ENCODE results near the gene ZNF331.

ZNF331 gene

GRCh38 chr19:53583181-53583580 lies 45.2 kb downstream of the ZNF331 start:
- Histone ChIP-seq H3K36me3 (ENCODE audit: control insufficient read depth, insufficient read depth, low read length) (no peaks in the 10 kb centered on the region), H3K4me1 (ENCODE audit: control insufficient read depth, insufficient read depth, low read length) (no peaks in the 10 kb centered on the region), H3K9me3 (ENCODE audit: control insufficient read depth, low read length) (no peaks in the 10 kb centered on the region), H3K9ac (ENCODE audit: low read length) (no peak overlapping the region), H3K4me3 (ENCODE audit: low read length) (no peak overlapping the region), H3K27me3 (ENCODE audit: control insufficient read depth, insufficient read depth, low read length) (no peaks in the 10 kb centered on the region)

- no peaks in the 10 kb centered on the region for H3K9me3 ChIP-seq (ENCODE audit: control insufficient read depth, low read length)
- H3K27me3 ChIP-seq (ENCODE audit: control insufficient read depth, insufficient read depth, low read length): no peaks in the 10 kb centered on the region
- no peak overlapping the region for H3K4me3 ChIP-seq (ENCODE audit: low read length)
- H3K9ac ChIP-seq (ENCODE audit: low read length): no peak overlapping the region
- no peaks in the 10 kb centered on the region for H3K4me1 ChIP-seq (ENCODE audit: control insufficient read depth, insufficient read depth, low read length)
- no peaks in the 10 kb centered on the region for H3K36me3 ChIP-seq (ENCODE audit: control insufficient read depth, insufficient read depth, low read length)
Measured at GRCh38 chr19:53586277-53586691, 48.3 kb downstream of the ZNF331 start.

GRCh38 chr19:53594811-53595509 lies 57.0 kb downstream of the ZNF331 start:
- no peaks in the 10 kb centered on the region for H3K27me3 ChIP-seq (ENCODE audit: control insufficient read depth, insufficient read depth, low read length)
- no peak overlapping the region for H3K4me3 ChIP-seq (ENCODE audit: low read length)
- H3K4me1 ChIP-seq (ENCODE audit: control insufficient read depth, insufficient read depth, low read length): no peaks in the 10 kb centered on the region
- H3K36me3 ChIP-seq (ENCODE audit: control insufficient read depth, insufficient read depth, low read length): no peaks in the 10 kb centered on the region
- H3K9ac ChIP-seq (ENCODE audit: low read length): no peak overlapping the region
- no peaks in the 10 kb centered on the region for H3K9me3 ChIP-seq (ENCODE audit: control insufficient read depth, low read length)

GRCh38 chr19:53595510-53595867 lies 57.5 kb downstream of the ZNF331 start:
- no peaks in the 10 kb centered on the region for H3K36me3 ChIP-seq (ENCODE audit: control insufficient read depth, insufficient read depth, low read length)
- H3K9ac ChIP-seq (ENCODE audit: low read length): no peak overlapping the region

GRCh38 chr19:53596056-53596455 lies 58.1 kb downstream of the ZNF331 start:
- no peaks in the 10 kb centered on the region for H3K27me3 ChIP-seq (ENCODE audit: control insufficient read depth, insufficient read depth, low read length)
- no peak overlapping the region for H3K9ac ChIP-seq (ENCODE audit: low read length)
- H3K36me3 ChIP-seq (ENCODE audit: control insufficient read depth, insufficient read depth, low read length): no peaks in the 10 kb centered on the region
- no peak overlapping the region for H3K4me3 ChIP-seq (ENCODE audit: low read length)
- no peaks in the 10 kb centered on the region for H3K9me3 ChIP-seq (ENCODE audit: control insufficient read depth, low read length)
- H3K4me1 ChIP-seq (ENCODE audit: control insufficient read depth, insufficient read depth, low read length): no peaks in the 10 kb centered on the region

More at GRCh38 chr19:53595510-53595867, 57.5 kb downstream of the ZNF331 start:
- Histone ChIP-seq H3K4me1 (ENCODE audit: control insufficient read depth, insufficient read depth, low read length) (no peaks in the 10 kb centered on the region), H3K4me3 (ENCODE audit: low read length) (no peak overlapping the region), H3K9me3 (ENCODE audit: control insufficient read depth, low read length) (no peaks in the 10 kb centered on the region), H3K27me3 (ENCODE audit: control insufficient read depth, insufficient read depth, low read length) (no peaks in the 10 kb centered on the region)

- H3K4me1 ChIP-seq (ENCODE audit: control insufficient read depth, insufficient read depth, low read length): no peaks in the 10 kb centered on the region
- no peaks in the 10 kb centered on the region for H3K36me3 ChIP-seq (ENCODE audit: control insufficient read depth, insufficient read depth, low read length)
- no peaks in the 10 kb centered on the region for H3K27me3 ChIP-seq (ENCODE audit: control insufficient read depth, insufficient read depth, low read length)
- no peaks in the 10 kb centered on the region for H3K9me3 ChIP-seq (ENCODE audit: control insufficient read depth, low read length)
- H3K9ac ChIP-seq (ENCODE audit: low read length): no peak overlapping the region
- no peak overlapping the region for H3K4me3 ChIP-seq (ENCODE audit: low read length)
Measured at GRCh38 chr19:53597023-53597422, 59.1 kb downstream of the ZNF331 start.

GRCh38 chr19:53598361-53598760 lies 60.4 kb downstream of the ZNF331 start:
- H3K4me3 ChIP-seq (ENCODE audit: low read length): no peak overlapping the region
- no peaks in the 10 kb centered on the region for H3K27me3 ChIP-seq (ENCODE audit: control insufficient read depth, insufficient read depth, low read length)
- no peaks in the 10 kb centered on the region for H3K36me3 ChIP-seq (ENCODE audit: control insufficient read depth, insufficient read depth, low read length)

GRCh38 chr19:53600217-53600616 lies 62.3 kb downstream of the ZNF331 start:
- H3K4me3 ChIP-seq (ENCODE audit: low read length): no peak overlapping the region
- H3K36me3 ChIP-seq (ENCODE audit: control insufficient read depth, insufficient read depth, low read length): no peaks in the 10 kb centered on the region
- H3K9ac ChIP-seq (ENCODE audit: low read length): no peak overlapping the region
- H3K27me3 ChIP-seq (ENCODE audit: control insufficient read depth, insufficient read depth, low read length): no peaks in the 10 kb centered on the region
- H3K4me1 ChIP-seq (ENCODE audit: control insufficient read depth, insufficient read depth, low read length): no peaks in the 10 kb centered on the region
- no peaks in the 10 kb centered on the region for H3K9me3 ChIP-seq (ENCODE audit: control insufficient read depth, low read length)

More at GRCh38 chr19:53598361-53598760, 60.4 kb downstream of the ZNF331 start:
- Histone ChIP-seq H3K4me1 (ENCODE audit: control insufficient read depth, insufficient read depth, low read length) (no peaks in the 10 kb centered on the region), H3K9me3 (ENCODE audit: control insufficient read depth, low read length) (no peaks in the 10 kb centered on the region), H3K9ac (ENCODE audit: low read length) (no peak overlapping the region)

GRCh38 chr19:53606031-53606430 lies 68.1 kb downstream of the ZNF331 start:
- H3K36me3 ChIP-seq (ENCODE audit: control insufficient read depth, insufficient read depth, low read length): no peaks in the 10 kb centered on the region
- no peak overlapping the region for H3K4me3 ChIP-seq (ENCODE audit: low read length)
- no peak overlapping the region for H3K9ac ChIP-seq (ENCODE audit: low read length)
- H3K27me3 ChIP-seq (ENCODE audit: control insufficient read depth, insufficient read depth, low read length): no peaks in the 10 kb centered on the region
- no peaks in the 10 kb centered on the region for H3K4me1 ChIP-seq (ENCODE audit: control insufficient read depth, insufficient read depth, low read length)
- H3K9me3 ChIP-seq (ENCODE audit: control insufficient read depth, low read length): no peaks in the 10 kb centered on the region

GRCh38 chr19:53608381-53608780 lies 70.4 kb downstream of the ZNF331 start:
- Histone ChIP-seq H3K27me3 (ENCODE audit: control insufficient read depth, insufficient read depth, low read length) (no peaks in the 10 kb centered on the region), H3K4me3 (ENCODE audit: low read length) (no peak overlapping the region), H3K36me3 (ENCODE audit: control insufficient read depth, insufficient read depth, low read length) (no peaks in the 10 kb centered on the region), H3K4me1 (ENCODE audit: control insufficient read depth, insufficient read depth, low read length) (no peaks in the 10 kb centered on the region), H3K9ac (ENCODE audit: low read length) (no peak overlapping the region), H3K9me3 (ENCODE audit: control insufficient read depth, low read length) (no peaks in the 10 kb centered on the region)

GRCh38 chr19:53612762-53613526 lies 75.0 kb downstream of the ZNF331 start:
- Histone ChIP-seq H3K27me3 (ENCODE audit: control insufficient read depth, insufficient read depth, low read length) (no peaks in the 10 kb centered on the region), H3K9me3 (ENCODE audit: control insufficient read depth, low read length) (no peaks in the 10 kb centered on the region), H3K4me3 (ENCODE audit: low read length) (no peak overlapping the region), H3K4me1 (ENCODE audit: control insufficient read depth, insufficient read depth, low read length) (no peaks in the 10 kb centered on the region), H3K9ac (ENCODE audit: low read length) (no peak overlapping the region), H3K36me3 (ENCODE audit: control insufficient read depth, insufficient read depth, low read length) (no peaks in the 10 kb centered on the region)

GRCh38 chr19:53621885-53622740 lies 84.2 kb downstream of the ZNF331 start:
- no peaks in the 10 kb centered on the region for H3K9me3 ChIP-seq (ENCODE audit: control insufficient read depth, low read length)
- H3K36me3 ChIP-seq (ENCODE audit: control insufficient read depth, insufficient read depth, low read length): no peaks in the 10 kb centered on the region
- no peaks in the 10 kb centered on the region for H3K4me1 ChIP-seq (ENCODE audit: control insufficient read depth, insufficient read depth, low read length)
- no peak overlapping the region for H3K4me3 ChIP-seq (ENCODE audit: low read length)
- H3K9ac ChIP-seq (ENCODE audit: low read length): no peak overlapping the region
- H3K27me3 ChIP-seq (ENCODE audit: control insufficient read depth, insufficient read depth, low read length): no peaks in the 10 kb centered on the region
